NCI-H128 (cell line): ENCODE measurements around the gene AADAT.

Experiments
- DNase-seq: peaks from one replicate; lab custom pipeline; 2025; ENCODE audit not compliant: unreplicated experiment; lab: John Stamatoyannopoulos, UW

Gene AADAT

GRCh38 chr4:170035231-170035630 is 54.5 kb downstream of the AADAT start:
- DNase-seq: no peak

- DNase-seq: no peak
Observed at GRCh38 chr4:170033999-170034398, 55.8 kb downstream of the AADAT start.

DNA sequence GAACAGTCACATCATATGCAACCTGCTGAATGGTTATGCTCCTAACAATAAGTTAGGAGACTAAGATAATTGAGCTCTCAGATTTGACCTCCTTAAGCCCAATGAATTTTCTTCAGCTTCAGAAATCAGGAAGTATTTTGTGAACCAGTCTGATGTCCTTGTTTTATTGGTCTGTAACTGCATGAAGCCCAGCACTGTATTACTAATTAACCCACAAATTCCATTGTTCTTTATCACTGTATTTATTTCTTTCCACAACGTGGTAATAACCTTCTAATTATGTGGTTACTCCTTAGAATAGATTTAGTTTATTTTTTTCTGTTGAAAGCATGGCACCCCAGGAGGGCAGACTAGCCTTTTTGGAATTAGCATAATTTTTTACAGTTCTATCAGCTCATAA is 59.6 kb downstream of the AADAT start:
- no peak for DNase-seq

DNA sequence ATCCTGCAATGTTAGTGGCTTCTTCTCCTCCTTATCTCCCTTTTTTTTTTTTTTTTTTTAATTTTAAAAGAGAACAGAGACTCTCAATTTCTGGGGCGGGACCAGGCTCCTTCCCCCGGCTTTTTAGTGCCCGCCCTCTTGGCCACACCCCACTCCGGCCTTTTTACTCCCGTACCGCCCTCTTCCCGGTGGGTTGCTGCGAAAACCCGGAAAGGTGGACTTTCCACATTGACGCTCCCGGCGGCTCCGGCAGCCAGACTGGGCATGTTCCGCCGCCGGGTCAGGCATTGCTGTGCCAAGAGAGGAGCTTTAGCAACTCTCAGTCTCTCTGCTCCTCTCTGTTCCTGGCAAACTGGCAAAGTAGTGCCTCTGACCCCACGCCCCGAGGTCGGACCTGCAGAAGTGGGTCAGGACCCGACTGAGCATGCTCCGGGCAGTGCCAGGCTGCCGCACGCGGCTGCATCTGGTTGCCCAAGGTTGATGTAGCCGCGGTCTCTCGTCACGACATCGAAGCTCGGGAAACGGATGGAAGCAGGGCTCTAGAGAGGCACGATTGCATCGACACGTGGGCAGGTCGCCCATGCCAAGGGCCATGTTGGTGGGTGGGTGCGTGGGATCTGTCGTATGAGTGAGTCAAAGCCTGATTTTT is 62.5 kb downstream of the AADAT start:
- peak; percentile 76 for DNase-seq

DNA sequence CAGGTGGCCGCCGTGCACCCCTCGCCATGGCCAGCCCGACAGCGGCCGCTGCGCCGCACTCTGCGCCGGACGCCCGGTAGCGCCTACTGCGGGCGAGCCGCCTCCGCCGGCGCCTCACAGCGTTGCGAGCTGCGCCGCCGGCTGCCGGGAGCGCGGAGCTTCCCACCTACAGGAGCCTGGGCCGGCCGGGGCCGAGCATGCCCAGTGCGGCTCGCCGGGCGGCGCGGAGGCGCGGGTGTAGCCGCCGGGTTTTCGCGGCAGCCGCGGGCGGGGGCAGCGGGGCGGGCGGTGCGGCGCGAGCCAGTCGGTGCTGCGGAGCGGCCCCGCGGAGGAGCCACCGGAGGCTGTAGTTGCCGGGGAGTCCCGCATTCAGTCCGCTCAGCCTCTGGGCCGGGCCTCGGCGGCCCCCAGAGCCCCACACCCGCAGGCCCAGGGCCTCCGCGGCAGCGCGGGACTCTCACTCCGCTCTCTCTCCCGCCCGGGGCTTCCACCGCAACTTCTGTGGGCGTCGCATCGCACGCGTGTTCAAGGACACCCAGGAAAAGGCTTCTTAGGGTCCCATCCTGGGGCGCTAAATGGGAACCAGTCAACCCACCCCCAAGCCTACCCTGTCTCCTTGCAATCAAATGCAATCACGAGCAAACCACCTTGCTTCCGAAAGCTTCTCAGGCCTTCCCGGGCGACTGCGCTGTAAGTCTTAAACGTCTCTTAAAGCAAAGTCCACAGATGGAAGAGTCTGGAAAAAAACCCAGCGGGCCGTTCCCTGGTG is 63.3 kb downstream of the AADAT start, which contains the start of gene MFAP3L:
TSS of gene MFAP3L (minus strand) at position 143 of the 769 bp plus-strand sequence. CDS start 20,518 bp downstream, outside the sequence.
- peak; percentile 8 for DNase-seq

- DNase-seq: no peak
Observed at GRCh38 chr4:170025523-170026252, 64.1 kb downstream of the AADAT start.

- no peak for DNase-seq
Observed at GRCh38 chr4:170022211-170022610, 67.5 kb downstream of the AADAT start.

- DNase-seq: no peak
Observed at GRCh38 chr4:170017252-170017651, 72.5 kb downstream of the AADAT start.

- no peak for DNase-seq
Observed at GRCh38 chr4:170015285-170015684, 74.5 kb downstream of the AADAT start.

DNA sequence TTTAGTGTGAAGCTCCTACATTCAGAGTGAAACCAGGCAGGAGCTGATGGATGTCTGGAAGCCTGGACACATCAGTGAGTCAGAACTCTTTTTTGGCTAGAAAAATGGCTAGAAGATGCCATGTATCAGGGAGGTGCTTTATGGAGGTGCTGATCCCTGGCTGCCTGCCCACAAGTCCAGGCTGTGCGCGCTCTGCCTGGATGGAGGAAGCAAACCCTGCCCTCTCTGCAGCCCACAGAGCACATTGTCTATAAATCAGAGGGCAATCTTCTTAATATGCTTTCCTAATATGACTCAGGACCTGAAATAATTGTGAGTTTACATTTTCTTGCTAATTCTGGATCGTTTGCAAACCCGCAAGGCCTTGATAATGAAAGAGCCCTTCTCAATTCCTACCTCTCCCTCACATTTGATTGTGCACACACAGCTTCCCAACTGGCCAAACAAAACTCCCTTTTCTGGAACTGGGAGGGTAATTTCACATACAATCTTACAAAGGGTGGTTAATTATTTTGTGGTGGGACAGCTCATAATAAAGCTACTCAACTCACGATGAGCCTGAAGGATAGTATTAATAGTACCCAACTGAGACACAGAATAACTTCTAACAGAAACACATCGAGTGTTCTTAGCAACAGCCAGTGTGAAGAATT is 75.3 kb downstream of the AADAT start:
- DNase-seq: no peak

DNA sequence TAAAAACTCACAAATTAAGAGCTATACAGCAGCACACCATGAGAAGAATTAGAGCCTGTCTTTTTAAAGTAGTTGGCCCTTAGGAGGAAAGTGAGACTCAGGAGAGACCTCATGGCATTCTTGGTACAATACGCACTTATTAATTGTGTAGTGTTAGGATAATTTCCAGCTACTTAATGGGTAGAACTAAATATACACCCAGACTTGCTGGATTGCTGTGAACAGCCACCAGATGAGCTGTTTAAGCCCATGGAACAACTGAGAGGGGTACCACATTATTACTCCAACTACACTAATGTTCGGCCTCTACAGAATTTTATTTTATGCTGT is 77.2 kb downstream of the AADAT start:
- DNase-seq: no peak

DNA sequence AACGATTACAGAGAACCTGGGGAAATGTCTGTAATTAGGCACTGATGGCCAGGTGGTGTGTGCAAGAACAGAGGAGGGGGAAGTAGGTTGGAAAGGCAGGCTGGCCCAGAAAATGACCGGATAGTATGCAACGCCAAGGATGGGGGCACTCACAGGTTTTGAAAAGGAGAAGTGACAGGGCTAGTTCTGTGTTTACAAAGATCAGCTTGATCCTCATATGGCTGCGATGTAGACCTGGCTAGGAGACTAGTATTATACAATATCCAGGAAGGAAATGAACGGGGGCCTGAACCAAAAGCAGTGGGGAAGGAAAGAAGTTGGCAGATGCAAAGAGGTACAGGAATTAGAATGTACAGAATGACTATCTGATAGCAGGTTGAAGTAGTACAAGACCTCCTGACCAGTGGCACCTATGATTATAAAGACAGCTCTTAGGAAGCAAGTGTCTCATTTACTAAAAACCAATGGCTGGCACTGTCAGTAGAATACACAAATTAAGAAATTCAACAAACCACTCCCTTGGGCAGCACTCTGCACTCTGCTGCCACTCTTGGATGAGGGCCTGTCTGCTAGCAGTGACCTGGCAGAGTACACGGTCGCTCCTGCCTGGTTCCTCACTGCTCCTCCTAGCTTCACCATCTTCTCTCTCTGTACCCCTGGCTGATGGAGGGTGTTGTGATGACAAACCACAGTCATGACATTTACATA is 77.7 kb downstream of the AADAT start:
- DNase-seq: no peak
